GM18511 (cell line): ENCODE results near the gene PRM3.

ENCODE experiments used
- ATAC-seq: cut with Tn5 transposase; IDR thresholded peaks from one replicate; pipeline ENCODE4 v1.9.1; 2021; ENCODE audit warnings: mild to moderate bottlenecking, moderate library complexity; ENCODE audit not compliant: unreplicated experiment

The PRM3 gene

DNA sequence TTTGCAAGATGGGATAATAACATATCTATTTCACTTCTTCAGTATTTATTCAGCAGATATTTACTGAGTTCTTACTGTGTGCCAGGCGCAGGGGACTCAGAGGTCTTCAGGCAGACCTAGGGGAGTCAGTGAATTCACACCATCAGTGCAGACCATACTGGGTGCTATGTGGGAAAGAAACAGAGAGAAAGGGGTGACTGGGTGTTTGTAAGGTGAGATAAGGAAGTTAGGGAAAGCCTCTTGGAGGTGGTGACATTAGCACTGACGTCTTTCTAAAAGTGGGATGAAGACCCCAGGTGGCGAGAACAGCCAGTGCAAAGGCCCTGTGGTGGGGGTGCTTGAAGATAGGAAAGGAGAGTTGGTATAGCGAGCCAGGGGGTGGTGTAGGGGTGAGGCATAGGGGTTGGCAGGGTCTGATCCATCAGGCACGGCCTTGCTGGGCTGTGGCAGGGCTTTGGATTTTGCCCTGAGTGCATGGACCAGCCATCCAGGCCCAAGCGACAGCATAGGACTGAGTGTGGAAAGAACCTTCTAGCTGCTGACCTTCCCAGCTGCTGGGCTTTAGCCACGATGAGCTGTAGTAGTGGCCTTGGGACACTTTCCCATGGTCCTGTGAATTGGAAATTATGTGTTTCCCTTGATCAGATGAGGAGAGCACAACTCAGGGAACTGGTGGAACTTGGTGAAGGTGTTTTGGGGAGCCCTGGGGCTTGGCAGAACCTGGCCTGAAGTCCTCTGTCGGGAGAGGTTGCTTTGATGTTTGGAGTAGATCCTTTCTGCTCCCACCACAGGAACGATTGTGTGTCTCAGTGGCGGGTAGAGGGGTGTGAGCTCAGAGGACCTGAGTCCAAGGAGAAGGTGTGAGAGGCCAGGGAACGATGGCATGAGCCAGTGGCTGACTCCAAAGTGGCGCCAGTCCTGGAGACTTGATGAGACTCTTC, 13.5 kb downstream of the PRM3 start:
- ATAC-seq: no peak

DNA sequence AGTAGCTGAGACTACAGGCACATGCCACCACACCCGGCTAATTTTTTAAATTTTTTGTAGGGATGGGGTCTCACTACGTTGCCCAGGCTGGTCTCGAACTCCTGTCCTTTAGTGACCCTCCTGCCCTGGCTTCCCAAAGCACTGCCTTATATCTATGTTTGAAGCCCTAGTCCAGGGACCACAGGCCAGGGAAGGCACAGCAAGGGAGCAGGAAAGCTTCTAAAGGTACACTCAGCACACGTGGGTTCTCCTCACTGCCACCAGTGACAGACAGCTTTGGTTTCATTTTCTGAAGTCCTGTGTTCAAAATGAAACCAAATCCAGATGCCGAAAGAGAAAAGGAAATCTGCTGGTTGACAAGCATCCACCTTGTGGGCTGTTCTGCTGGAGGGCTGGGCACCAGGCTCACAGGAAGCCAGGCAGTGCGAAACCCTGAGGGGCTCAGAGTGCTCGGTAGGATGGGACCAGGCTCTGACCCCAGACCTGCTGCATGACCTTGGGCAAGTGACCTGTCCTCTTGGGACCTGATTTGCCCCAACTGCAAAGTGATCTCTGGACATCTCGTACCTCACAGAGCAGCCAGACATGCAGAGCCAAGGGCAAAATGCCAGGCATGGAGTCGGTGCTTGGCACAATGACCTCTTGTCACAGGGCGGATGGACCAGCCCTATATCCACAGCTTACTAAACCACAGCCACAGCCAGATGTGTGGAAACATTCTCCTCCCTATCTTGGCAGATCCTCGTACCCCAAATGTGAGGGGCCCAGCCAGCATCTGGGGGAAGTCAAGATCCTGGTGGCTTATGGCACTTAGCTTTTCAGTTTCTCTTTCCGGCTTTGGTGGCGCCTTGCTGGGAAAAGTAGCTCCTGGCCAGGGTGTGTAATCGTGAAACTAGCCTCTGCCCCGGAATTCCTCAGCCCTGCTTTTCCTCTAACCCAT, 14.6 kb downstream of the PRM3 start:
- no peak for ATAC-seq

DNA sequence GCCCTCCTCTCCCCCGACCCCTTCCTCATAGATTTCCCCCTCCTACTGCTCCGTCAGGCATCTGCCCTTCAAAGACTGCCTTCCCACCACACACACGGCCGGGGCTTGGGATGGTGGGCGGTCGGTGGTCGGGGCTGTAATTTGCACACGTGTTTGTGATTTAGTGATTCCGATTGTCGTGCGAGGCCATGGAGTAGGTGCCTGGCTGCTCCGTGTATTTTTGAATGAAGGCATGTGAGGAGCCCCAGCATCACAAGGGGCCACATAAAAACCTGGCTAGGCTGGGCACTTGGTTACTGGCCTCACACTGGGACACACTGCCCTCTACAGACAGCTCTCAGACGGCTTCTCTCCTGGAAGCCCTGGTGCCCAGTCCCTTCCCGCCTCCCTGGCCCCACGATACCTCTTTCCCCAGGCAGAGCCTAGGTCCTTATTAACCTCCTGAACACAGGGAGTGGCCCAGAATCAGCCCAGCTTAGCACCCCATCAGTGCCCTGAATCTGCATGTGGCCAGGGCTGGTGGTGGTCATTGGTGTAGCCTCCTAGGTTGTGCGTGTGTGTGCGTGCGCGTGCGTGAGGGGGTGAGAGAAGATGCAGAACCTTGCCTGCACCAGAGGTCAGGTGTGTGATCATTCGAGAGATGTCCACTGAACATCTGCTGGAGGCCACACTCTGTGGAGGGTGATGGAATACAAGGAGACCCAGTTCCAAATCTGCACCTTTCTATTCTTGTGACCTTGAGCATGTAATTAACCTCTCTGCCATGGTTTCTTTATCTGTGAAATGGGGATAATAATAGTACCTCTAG, 16.1 kb downstream of the PRM3 start:
- no peak for ATAC-seq

DNA sequence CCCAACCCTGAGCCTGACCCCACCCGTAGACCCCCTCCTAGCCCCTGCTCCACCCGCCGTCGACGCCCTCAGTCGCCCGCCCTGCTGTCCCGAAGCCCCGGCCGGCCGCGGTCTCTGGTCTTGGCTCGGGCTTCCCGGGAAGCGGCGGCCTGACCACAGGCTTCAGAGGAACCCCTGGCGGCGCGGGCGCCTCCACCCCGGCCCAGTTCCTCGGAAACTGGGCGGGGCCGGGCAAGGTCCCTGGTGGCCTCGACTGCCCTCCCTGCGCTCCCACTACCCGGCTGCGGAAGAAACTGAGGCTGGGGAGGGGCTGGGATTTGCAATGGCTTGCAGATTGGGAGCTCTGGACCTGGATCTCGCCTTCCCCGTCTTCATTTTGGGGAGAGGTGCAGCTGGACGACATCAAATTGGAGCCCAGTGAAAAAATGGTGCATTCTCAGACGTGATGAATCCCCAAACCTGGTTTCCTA, 16.7 kb downstream of the PRM3 start:
- ATAC-seq: no peak

DNA sequence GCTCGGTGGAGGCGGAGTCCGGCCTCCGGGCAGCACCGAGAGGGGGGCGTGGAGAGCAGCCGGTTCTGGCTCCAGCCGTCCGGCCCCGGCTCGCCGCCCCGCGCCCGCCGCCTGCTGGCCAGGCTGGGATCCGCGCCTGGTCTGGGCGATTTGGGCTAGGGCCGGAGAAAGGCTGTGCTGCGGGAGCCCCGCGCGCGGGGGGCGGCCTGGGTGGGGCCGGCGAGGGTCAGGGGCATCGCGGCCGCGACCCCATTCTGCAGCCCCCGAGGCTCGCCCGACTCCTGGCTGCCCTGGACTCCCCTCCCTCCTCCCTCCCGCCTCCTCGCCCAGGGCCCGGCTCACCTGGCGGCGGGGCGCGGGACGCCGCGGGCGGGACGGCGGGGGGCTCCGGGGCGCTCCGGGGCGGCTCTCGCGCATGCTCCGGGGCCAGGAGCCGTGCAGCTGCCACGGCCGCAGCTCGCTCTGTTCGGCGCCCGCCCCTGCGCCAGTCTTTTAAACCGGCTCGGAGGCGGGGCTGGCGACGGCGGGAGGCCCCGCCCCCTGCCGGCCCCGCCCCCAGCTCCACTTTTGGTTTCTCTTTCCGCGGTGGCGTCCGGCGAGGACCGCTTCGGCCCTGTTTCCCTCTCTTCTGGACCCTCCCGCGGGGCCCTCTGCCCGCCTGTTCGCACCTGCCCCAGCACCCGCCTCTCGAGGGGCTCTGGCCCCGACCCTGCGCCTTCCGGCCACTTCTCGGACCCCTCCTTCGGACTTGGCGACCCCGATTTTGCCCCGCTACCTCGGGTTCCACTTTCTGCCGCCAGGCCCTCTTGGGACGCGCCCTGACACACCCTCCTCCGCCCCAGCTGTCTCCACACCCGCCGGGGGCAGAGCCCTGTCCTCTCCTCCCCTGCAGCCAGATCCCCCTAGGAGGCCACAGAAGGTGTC, 17.4 kb downstream of the PRM3 start, which contains the start of gene SOCS1:
SOCS1 (minus strand) TSS at position 468 of the 924 bp plus-strand sequence. CDS start 726 bp downstream, outside the sequence.
- ATAC-seq: peak; percentile 62

DNA sequence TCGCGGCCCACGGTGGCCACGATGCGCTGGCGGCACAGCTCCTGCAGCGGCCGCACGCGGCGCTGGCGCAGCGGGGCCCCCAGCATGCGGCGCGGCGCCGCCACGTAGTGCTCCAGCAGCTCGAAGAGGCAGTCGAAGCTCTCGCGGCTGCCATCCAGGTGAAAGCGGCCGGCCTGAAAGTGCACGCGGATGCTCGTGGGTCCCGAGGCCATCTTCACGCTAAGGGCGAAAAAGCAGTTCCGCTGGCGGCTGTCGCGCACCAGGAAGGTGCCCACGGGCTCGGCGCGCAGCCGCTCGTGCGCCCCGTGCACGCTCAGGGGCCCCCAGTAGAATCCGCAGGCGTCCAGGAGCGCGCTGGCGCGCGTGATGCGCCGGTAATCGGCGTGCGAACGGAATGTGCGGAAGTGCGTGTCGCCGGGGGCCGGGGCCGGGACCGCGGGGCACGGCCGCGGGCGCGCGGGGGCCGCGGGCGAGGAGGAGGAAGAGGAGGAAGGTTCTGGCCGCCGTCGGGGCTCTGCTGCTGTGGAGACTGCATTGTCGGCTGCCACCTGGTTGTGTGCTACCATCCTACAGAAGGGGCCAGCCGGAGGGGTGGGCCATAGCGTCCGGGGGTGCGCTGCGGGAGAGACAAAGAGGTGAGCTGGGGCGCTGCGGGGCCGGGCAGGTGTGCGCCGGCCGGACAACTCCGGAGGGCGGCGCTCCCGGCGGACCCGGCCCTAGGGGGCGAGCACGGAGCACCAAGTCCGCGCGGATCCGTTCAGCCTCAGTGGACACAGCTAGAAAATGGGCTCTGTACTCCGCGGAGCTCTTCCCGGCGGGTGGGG, 18.3 kb downstream of the PRM3 start:
- peak; percentile 4 for ATAC-seq

DNA sequence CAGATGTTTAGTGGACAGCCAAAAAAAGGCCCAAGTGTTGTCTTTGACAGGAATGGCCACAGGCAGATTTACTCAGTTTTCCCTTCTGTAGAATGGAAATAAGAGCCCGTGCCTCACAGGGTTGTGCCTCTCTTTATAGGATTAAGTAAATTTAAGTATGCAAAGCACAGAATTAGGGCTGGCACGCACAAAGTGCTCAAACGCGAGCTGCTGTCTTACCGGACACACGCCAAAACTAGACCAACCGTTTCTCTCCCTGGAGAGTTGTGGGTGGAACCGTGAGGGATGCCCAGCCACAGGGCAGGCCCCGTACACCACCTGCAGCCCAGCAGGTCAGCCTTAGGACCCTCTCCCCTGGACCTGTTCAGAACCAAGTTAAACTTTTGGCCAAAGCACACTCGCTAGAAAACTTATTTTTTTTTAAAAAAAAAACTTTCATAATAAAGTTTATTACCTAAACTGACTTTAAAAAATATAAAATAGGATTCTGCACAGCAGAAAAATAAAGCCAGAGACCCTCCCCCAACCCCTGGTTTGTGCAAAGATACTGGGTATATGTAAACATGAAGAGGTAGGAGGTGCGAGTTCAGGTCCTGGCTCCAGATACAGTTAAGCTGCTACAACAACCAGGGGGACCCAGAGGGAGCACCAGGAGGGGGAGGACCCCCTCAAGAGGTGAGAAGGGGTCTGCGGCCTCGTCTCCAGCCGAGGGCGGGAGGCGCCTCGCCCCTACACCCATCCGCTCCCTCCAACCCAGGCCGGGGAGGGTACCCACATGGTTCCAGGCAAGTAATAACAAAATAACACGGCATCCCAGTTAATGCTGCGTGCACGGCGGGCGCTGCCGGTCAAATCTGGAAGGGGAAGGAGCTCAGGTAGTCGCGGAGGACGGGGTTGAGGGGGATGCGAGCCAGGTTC, 19.2 kb downstream of the PRM3 start:
- ATAC-seq: no peak

DNA sequence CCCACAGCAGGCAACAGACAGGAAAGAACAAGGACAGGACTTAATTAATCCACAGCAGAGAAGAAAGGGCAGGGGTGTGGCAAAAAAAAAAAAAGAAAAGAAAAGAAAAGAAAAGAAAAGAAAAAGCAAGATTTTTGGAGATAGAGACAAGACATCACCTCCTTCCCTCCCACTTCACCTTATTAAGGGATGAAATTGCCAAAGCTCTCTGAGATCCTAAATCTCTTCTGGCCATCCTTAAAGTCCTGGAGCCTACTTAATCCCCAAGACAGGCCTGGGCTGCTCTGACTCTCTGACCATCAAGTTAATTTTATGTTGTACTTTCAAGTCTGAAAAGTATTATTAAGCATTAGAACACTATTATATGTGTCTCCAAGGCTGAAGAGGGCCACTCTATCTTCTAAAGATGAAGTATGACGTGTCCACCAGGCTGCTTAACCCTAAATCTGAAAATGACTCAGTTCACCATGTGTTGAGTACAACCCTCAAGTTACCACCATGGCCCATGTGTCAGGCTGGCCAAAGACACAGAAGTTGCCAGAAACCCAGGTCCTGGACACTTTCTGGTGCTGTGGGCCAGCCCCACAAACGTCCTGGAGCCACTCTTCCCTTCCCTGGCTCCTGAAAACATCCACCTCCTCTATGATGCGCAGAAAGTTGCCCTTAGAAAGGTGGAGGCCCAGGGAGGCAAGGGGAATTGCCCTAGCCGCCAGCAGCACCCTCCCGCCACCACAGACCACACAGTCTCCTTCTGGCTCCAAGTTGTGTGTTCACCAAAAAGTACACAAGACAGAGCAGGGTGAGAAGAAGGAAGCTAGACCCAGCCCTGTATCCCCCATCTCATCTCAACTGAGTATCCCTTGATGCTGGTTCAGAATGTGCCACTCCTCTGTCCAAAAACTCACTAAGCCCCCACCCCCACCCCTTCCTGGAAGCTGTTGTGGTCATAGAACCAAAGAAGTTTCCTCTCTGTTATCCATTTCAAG, 20.1 kb downstream of the PRM3 start:
- ATAC-seq: no peak

DNA sequence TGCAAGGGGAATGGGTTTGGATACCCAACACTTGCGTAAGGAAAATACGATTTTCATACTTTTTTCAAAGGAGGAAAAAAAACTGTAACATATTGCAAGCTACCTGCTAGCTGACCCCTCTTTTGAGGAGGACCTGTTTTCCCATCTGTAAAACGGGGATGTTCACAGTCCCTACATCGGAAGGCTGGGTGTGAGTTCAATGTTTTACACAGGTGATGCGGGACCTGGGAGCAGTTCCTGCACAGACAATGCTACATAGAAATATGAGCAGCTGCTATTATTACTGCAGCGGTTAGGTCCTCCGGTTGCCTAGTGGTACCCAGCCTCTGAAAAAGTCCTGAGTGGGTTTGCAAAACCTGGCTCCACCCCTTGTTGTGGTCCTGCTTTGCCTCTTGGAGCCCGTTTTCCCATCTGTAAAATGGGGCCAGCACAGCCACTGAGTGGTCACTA, 20.9 kb downstream of the PRM3 start:
- ATAC-seq: no peak

DNA sequence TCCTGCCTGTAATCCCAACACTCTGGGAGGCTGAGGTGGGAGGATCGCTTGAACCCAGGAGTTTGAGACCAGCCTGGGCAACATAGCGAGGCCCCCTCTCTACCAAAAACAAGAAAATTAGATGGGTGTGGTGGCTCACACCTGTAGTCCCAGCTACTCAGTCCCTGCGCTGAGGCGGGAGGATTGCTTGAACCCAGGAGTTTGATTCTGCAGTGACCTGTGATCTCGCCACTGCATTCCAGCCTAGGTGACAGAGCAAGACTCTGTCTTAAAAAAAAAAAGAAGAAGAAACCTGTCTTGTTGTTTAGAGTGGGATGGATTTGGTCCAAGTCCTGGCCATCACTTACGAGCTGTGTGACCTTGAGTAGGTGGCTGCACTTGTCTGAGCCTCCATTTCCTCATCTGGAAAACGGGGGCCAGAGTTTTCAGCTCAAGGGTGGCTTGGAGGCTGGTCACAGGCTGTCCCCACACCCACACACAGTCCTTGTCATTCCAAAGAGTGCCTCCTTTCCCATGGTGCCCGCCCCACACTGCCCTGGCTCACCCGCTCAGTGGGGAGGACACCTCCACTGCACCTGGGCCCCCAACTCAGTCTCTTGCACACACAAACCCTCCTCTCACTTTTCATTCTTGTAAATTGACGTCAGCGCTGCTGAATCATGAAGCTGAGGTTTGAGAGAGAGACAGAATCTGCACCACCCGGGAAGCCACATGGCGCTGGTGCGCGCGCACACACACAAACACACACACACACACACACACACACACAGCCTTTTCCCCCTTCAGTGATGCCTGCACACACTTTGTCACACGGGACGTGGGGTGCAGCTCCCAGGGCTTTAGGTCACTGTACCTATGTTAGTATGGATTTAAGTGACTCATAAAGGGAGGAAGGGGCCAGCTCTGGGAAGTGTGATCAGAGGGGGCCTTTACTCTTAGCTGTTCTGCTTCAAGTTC, 21.6 kb downstream of the PRM3 start:
- no peak for ATAC-seq

DNA sequence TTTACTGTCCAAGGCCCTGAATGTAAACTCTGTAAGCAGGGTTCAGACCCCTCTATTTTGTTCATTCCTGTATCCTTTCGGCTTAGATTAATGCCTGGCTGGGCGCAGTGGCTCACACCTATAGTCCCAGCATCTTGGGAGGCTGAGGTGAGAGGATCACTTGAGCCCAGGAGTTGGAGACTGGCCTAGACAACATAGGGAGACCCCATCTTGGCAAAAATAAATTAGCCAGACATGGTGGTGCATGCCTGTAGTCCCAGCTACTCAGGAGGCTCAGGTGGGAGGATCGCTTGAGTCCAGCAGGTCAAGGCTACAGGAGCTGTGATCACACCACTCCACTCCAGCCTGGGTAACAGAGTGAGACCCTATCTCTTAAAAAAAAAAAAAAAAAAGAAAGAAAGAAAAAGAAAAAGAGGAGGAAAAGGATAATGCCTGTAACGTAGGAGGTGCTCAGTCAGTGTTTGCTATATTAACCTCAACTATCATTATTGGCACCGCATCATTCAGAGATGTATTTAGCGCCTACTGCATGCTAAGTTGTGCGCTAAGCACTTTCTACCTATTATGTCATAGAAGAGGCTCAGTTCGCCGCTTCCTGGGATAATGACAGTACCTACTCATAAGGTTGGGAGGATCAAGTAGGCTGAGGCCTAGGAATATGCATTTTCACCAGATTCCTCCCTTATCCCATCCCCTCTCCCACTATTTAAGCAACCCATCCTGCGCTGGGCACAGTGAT, 22.5 kb downstream of the PRM3 start:
- ATAC-seq: no peak

DNA sequence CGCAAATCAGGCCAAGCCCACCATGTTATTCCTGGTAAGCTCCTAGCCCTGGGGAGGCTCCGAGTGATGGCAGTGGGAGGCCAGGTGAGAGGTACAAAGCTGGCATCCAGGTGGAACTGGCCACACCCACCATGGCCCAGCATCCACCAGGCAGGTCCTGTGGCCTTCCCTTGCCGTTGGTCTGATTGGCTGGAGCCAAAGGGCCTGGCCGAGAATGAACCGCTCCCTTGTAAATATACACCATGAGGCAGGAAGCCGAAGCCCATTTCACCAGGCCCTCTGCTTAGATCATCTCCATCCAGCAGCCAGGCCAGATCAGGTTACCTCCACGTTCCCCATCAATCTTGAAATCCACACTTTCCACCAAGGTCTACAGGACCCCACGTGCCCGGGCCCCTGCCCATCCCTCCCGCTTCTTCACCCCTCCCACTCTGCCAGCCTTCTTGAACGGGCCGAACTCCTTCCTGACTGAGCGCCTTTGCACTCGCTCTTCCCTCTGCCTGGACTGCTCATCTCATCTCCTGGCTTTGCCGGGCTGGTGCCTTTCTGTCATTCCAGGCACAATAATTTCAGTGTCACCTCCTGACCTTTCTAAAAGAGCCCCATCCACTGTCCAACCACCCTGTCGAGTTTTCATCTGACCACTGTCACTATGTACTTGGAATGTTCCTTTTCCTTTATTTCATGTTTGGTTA, 23.2 kb downstream of the PRM3 start:
- no peak for ATAC-seq

DNA sequence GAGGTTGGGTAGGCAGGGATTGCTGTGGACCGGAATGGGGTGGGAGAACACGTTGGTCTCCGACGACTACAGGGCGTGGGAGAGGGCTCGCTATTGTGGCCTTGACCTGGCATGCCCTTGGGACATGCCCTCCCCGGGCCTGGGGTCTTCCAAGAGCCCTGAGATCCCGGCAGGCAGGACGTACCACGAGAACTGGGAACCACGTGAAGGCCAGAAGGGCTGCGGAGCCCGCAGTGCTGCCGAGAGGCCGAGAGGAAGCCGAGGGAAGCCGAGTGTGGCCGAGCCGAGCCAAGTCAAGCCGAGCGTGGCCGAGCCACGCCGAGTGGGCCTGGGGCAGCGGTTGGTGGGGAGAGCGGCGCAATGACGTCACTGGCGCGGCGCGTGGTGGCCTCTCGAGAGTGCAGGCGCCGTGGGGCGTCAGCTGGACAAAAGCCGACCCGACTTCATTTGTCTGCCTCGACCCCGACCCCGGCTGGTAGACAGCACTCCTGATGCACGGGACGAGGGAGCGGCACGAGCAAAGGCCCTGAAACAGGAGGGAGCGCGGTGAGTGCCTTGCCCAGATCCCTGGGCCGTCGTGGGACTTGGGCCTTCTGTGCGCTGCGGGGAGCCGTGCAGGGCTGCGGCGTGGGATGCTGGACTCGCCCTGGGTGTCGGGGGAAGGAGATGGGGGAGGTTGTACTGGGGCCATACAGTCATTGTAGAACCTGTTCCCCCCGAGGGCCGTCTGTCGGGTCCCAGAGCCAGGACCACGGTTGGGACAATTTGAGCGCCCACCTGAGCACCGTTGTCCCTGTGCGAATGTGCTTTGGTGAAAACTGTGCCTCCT, 24.0 kb downstream of the PRM3 start:
- no peak for ATAC-seq
